Measurements from ENCODE around the gene THADA. TPM values are rescaled to one million over a fixed set of nuclear protein-coding genes. Genes with fewer than 3 reads are reported as not detected.

THADA gene
- total RNA-seq, 1 donor, result 39.4 TPM

- Histone ChIP-seq H2AFZ (ENCODE audit: low read length) (no peak overlapping the region), H3K36me3 (ENCODE audit: insufficient read depth, low read length) (peaks cover 33% of the 10 kb centered on the region), H3K9me3 (ENCODE audit: low read depth, low read length) (no peaks in the 10 kb centered on the region), H3K27me3 (ENCODE audit: insufficient read depth, low read length) (no peaks in the 10 kb centered on the region), H4K20me1 (ENCODE audit: insufficient read depth, low read length) (peaks cover 19% of the 10 kb centered on the region), H3K27ac (ENCODE audit: low read depth, low read length) (peak overlapping the region; percentile 83), H3K4me3 (ENCODE audit: insufficient read depth, low read length) (peak overlapping the region; percentile 90), H3K4me1 (ENCODE audit: insufficient read depth, low read length) (peaks cover 51% of the 10 kb centered on the region), H3K79me2 (ENCODE audit: insufficient read depth, low read length) (peaks cover 47% of the 10 kb centered on the region), H3K4me2 (ENCODE audit: insufficient read depth, low read length) (peak overlapping the region; percentile 69)
- peak; percentile 96 for DNase-seq (ENCODE audit: insufficient read length, low spot score, missing footprints)
- TF ChIP-seq CTCF (IDR thresholded peaks at IDR 0.05; ENCODE audit: extremely low read depth, low read depth, low read length), result no peak
Measured at GRCh38 chr2:43225093-43225787, 370.6 kb downstream of the THADA start.

GRCh38 chr2:43224571-43225092 lies 371.2 kb downstream of the THADA start:
- no peak for TF ChIP-seq CTCF (IDR thresholded peaks at IDR 0.05; ENCODE audit: extremely low read depth, low read depth, low read length)
- Histone ChIP-seq H3K36me3 (ENCODE audit: insufficient read depth, low read length) (peaks cover 30% of the 10 kb centered on the region), H3K9me3 (ENCODE audit: low read depth, low read length) (no peaks in the 10 kb centered on the region), H3K79me2 (ENCODE audit: insufficient read depth, low read length) (peaks cover 47% of the 10 kb centered on the region), H2AFZ (ENCODE audit: low read length) (no peak overlapping the region), H3K4me3 (ENCODE audit: insufficient read depth, low read length) (peak overlapping the region; percentile 90), H3K27ac (ENCODE audit: low read depth, low read length) (peak overlapping the region; percentile 83), H4K20me1 (ENCODE audit: insufficient read depth, low read length) (peaks cover 19% of the 10 kb centered on the region), H3K4me2 (ENCODE audit: insufficient read depth, low read length) (peak overlapping the region; percentile 69), H3K4me1 (ENCODE audit: insufficient read depth, low read length) (peaks cover 56% of the 10 kb centered on the region), H3K27me3 (ENCODE audit: insufficient read depth, low read length) (no peaks in the 10 kb centered on the region)
- peak; percentile 87 for DNase-seq (ENCODE audit: insufficient read length, low spot score, missing footprints)

DNA sequence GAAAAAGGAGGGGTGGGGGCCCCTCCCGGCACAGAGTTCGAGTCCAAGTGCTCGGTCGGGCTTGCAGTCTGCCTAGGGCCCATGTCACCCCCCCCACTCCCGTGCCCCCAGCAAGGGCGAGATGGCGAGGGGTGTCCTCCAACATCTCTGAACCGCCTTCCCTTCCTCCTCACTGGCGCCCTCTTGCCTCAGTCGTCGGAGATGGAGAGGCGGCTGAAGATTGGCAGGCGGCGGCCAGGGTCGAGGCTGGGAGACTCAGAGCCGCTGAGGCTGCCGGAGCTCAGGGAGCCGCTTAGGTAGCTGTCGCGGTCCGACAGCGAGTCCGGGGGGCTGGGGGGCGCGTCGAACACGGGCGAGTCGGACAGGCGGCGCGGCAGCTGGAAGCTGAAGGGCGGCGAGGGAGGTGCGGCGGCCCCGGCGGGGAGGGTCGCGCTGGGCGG lies 371.7 kb downstream of the THADA start:
- TF ChIP-seq CTCF (IDR thresholded peaks at IDR 0.05; ENCODE audit: extremely low read depth, low read depth, low read length), result peak; percentile 25
- no peaks in the 10 kb centered on the region for H3K9me3 ChIP-seq (ENCODE audit: low read depth, low read length)
- H3K4me1 ChIP-seq (ENCODE audit: insufficient read depth, low read length), result peaks cover 56% of the 10 kb centered on the region
- H3K4me3 ChIP-seq (ENCODE audit: insufficient read depth, low read length), result peak overlapping the region; percentile 90
- peak; percentile 79 for DNase-seq (ENCODE audit: insufficient read length, low spot score, missing footprints)
- H4K20me1 ChIP-seq (ENCODE audit: insufficient read depth, low read length), result peaks cover 19% of the 10 kb centered on the region
- peak overlapping the region; percentile 85 for H3K4me2 ChIP-seq (ENCODE audit: insufficient read depth, low read length)
- H3K36me3 ChIP-seq (ENCODE audit: insufficient read depth, low read length), result peaks cover 30% of the 10 kb centered on the region
- peaks cover 49% of the 10 kb centered on the region for H3K79me2 ChIP-seq (ENCODE audit: insufficient read depth, low read length)
- H3K27me3 ChIP-seq (ENCODE audit: insufficient read depth, low read length), result no peaks in the 10 kb centered on the region
- H3K27ac ChIP-seq (ENCODE audit: low read depth, low read length), result peak overlapping the region; percentile 88
- H2AFZ ChIP-seq (ENCODE audit: low read length), result no peak overlapping the region

DNA sequence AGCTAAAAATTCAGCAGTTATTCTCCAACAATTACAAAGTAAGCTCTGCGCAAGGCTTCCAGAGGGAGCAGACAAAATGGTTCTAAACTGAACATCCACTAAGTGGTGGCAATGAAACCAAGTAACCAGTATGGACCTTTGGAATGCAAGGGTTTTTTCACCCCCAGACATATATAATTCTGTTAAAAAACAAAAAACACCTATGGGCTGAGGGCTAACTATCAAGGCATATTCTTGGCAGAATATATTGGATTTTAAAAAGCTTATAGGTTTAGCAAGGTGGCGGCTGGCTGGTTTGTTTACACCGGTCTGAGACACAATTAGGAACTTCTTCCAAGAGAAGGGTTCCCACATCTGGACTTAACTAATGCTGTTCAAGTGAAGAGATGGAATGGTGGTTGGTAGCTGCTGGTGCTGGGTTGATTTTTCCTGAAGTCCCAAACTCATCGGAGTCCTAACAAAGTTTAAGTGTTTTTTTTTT lies 372.3 kb downstream of the THADA start:
- peaks cover 51% of the 10 kb centered on the region for H3K79me2 ChIP-seq (ENCODE audit: insufficient read depth, low read length)
- H3K4me1 ChIP-seq (ENCODE audit: insufficient read depth, low read length), result peaks cover 56% of the 10 kb centered on the region
- H3K27ac ChIP-seq (ENCODE audit: low read depth, low read length), result peak overlapping the region; percentile 88

More for the DNA sequence above, 372.3 kb downstream of the THADA start:
- Histone ChIP-seq H3K4me3 (ENCODE audit: insufficient read depth, low read length) (peak overlapping the region; percentile 90), H3K4me2 (ENCODE audit: insufficient read depth, low read length) (peak overlapping the region; percentile 85), H3K9me3 (ENCODE audit: low read depth, low read length) (no peaks in the 10 kb centered on the region), H4K20me1 (ENCODE audit: insufficient read depth, low read length) (peaks cover 19% of the 10 kb centered on the region), H2AFZ (ENCODE audit: low read length) (no peak overlapping the region), H3K36me3 (ENCODE audit: insufficient read depth, low read length) (peaks cover 30% of the 10 kb centered on the region), H3K27me3 (ENCODE audit: insufficient read depth, low read length) (no peaks in the 10 kb centered on the region)
- peak; percentile 81 for DNase-seq (ENCODE audit: insufficient read length, low spot score, missing footprints)
- no peak for TF ChIP-seq CTCF (IDR thresholded peaks at IDR 0.05; ENCODE audit: extremely low read depth, low read depth, low read length)

Data from osteoblast (primary cell).